GM18909 (cell line): ENCODE data around the gene C22orf15.

Source experiments
- ATAC-seq: cut with Tn5 transposase; IDR thresholded peaks from one replicate; pipeline ENCODE4 v1.9.1; 2021; ENCODE audit warnings: mild to moderate bottlenecking; ENCODE audit not compliant: unreplicated experiment, poor library complexity

The C22orf15 gene

DNA sequence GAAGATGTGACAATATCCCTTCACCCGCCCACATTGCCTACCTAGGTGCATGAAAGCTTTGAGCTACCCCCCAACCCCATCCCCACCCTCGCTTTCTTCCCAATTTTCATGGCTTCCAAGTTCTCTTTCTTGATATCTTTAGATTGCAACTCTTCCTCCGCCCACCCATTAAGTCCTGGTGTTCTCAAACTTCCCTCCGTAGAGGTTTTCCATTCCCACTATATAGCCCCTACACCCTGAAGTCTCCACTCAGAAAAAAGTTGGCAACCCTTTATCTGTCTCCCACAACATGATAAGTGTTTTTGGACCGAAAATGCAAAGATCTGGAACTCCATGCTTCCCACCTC is 12.4 kb upstream of the C22orf15 start:
- ATAC-seq: no peak

DNA sequence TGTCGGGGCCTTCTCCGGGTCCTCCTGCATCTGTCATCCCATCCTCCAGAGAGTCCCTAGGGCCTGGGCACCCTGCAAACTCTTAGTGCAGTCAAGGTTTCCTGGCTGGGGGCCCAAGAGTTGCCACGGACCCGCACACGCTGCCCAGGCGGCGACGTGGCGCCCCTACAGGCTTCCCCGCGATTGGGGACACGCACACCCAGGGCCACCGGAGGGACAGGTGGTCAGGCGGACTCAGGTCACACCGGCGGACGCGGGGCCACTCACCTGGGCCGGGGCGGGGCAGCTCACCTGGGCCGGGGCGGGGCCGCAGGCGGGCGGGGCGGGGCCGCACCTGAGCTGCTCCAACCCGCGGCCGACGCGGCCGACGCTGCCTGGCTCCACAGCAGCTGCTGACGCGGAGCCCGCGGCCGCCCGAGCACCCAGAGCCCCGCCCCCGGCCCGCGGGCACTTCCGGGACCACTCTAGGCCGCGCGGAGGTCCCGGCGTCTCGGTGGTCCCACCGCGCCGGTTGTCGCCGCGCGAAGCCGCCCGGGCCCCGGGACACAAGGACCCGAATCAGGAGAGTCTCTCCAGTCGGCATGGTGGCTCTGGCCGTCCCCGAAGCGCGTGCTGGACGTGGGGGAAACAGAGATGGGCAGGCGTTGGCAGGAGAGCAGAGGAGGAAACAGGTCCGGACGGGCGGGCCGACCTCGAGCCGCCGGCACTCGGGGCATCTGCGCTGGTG is 11.9 kb upstream of the C22orf15 start, which contains the start of gene ZNF70:
ZNF70 (minus strand) TSS at position 399 of the 727 bp plus-strand sequence. CDS start 5,972 bp downstream, outside the sequence.
- ATAC-seq: peak; percentile 68

DNA sequence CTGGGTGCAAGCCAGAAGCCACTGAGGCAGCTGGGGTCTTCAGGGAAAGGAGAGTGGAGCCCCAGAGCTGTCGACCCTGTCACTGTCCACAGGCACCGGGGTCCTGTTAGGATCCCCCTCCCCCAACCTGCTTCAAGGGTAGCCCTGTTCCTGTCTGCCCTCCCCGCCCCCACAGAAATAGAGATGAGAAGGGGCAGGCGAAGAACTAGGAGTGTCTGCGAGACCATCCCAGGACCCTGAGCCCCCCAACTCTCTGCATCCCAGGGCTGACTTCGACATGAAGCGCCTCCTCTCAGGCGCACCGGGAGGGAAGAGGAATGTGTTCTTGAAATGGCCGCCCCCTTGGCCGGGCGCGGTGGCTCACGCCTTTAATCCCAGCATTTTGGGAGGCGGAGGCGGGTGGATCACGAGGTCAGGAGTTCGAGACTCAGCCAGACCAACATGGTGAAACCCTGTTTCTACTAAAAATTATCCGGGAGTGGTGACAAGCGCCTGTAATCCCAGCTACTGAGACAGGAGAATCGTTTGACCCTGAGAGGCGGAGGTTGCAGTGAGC is 11.3 kb upstream of the C22orf15 start:
- ATAC-seq: no peak

DNA sequence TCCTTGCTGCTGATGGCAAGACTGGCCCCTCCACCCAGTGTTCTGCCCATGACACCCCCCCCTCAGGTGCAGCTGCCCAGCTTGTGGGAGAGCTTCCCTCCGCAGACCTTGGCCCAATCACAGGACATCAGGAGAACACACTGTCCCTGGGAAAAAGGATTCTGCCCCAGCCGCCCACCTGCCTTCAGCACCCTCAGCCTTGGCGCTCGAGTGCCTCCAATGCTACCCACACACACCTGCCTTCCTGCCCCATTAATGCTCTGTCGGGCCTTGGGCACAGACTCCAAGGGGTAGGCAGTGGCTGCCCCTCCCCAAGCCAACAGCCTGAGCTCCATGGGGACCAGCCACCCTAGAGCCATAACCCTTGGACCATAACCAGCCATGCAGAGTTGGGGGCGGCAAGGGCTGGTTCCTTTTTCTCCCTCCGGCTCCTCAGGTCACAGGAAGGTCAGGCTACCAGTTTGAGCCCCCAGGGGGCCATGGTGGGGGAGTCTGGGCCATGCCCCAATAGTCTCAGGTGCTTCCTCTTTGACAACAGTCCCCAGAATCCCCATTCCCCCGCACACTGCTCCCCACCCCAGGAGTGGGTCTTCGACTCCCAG is 10.6 kb upstream of the C22orf15 start:
- peak; percentile 37 for ATAC-seq

DNA sequence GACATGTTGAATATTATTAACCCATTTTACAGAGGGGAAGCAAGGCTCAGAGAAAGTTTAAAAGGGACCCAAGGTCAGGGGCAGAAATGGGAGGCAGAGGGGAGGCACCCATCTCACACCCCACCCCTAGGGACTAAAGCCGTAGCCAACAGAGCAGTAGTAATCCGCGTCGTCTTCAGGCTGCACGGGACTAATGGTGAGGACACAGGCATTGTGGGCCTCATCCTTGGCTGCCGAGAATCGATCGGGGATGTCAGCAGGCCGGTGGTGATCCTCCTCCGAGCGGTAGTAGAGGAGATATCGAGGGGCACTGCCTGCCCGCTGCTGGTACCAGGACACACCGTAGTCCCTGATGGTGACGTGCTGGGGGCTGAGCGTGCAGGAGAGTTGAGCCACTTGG is 10.0 kb upstream of the C22orf15 start:
- peak; percentile 20 for ATAC-seq

DNA sequence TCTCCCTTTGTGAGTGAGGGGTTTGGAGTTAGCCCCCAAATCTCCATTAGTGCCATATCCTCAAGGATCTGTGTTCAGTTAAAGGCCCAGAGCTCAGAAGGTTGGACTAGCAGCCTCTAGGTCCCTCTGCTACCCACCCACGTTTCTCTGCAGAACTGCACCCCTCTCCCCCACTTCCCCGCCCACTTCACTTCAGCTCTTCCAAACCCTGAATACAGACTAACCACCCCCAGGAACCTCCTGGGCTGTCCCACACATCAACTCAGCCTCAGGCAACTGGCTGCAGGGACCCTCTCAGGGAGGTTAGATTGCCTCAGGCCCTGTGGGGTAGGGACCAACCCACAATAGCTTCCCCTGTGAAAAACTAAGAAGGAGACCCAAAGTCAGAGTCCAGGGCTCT is 9.4 kb upstream of the C22orf15 start:
- no peak for ATAC-seq

DNA sequence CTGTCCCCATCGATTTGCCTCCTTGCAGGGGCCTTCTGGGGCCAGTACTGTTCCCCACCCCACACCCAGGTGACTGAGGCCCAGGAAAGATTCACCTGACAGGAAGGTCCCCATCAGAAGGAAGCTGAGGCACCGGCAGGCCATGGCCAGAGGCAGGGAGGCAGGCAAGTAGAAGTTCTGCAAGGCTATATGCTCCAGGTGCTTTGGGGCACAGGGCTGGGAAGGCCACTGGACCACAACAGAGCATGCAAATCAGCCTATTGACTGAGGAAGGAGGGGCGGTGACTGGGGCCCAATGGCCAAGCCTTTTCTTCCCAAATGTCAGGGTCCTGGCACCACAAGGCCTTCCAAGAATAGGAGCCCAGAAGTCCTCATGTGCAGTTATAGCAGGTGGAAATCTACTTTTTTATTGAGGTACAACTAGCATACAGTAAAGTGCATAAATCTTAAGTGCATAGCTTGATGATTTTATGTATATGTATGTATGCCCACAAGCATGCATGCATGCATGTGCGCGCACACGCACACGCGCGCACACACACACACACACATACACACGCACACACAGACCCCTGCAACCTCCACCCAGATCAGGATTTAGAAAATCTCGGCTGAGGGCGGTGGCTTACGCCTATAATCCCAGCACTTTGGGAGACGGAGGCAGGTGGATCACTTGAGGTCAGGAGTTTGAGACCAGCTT is 8.4 kb upstream of the C22orf15 start, which contains the start of gene VPREB3:
VPREB3 (minus strand) TSS at position 206 of the 700 bp plus-strand sequence; CDS start at position 144, 62 bp downstream.
- no peak for ATAC-seq

DNA sequence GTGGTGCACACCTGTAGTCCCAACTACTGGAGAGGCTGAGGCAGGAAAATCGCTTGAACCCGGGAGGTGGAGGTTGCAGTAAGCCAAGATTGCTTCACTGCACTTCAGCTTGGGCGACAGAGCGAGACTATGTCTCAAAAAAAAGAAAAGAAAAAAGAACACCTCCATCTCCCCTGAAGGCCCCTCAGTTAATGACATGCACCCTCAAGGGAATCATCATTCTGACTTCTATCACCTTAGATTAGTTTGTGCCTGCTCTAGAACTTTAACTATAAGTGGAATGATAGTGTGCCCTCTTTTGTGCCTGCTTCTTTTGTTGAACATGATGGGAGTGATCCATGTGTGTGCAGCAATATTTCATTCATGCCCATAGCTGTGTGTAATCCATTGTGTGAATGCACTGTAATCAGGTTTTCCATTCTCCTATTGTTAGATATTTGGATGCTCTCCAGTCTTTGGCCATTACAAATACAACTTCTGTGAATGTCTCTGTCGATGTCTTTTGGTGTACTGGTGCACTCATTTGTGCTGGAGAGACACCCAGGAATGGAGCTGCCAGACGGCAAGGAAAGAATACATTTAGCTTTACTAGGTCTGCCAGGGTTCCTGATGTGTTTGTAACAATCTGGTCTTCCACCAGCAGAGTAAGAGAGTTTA is 7.7 kb upstream of the C22orf15 start:
- no peak for ATAC-seq

DNA sequence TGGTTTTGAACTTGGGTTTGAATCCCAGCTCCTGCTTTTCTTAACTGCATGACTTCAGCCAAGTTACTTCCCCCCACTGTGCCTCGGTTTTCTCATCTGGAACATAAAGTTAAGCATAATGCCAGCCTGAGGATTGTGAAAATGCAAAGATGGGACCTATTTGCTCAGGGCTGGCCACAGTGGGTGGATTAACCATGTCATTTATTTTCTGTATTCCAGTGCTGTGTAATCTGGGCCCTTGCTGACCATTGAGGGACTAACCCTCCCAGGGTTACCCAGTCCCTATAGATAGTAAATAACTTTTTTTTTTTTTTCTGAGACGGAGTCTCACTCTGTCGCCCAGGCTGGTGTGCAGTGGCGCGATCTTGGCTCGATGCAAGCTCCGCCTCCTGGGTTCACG is 7.1 kb upstream of the C22orf15 start:
- no peak for ATAC-seq

DNA sequence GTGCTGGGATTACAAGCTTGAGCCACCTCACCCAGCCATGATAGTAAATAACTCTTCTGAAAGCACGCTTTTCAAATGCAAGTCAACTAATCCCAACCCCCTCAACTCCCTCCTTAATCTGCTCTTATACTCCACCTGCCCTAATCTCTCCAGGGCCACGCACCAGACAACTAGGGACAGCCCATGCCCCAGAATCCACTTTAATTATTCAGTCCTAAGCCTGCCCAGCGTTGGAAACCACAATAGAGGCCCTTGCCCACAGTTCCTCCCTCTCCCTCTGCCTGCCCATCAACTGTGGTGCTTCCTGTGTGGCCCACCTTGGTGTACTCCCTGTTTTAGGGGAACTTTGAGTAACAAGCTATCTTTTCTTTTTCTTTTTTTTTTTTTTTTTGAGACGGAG is 5.9 kb upstream of the C22orf15 start:
- ATAC-seq: no peak

DNA sequence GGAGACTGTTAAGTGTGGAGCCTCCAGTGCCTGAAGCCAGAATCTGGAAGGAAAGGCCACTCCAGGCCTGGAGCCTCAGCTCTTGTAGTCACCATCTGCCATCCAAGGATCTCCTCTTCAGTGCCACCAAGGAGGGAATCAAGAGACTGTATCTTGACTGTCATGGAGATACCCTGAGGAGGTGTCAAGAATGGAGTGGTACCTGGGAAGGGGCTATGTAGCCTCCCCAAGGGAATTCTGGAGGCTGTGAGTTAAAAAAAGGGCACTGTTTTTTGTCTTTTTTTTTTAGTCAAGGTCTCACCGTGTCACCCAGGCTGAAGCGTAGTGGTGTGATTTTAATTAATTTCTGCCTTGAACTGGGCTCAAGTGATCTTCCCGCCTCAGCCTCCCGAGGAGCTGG is 3.2 kb upstream of the C22orf15 start:
- no peak for ATAC-seq

DNA sequence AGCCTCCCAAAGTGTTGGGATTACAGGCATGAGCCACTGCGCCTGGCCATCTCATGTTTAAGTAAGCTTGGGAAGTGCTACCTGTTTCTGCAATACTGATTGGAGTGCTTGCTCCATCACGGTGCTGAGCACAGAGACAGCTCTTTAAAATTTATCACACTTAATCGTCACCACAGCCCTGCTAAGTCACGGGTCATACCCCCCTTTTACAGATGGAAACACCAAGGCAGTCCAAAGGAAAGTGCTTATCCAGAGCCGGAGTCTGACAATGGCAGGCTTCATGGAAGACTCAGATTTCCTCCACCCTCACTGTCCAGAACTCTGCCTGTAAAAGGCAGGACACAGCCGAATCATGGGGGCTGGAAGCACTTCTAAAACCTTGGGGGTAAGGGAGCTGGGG is 2.7 kb upstream of the C22orf15 start:
- ATAC-seq: no peak

DNA sequence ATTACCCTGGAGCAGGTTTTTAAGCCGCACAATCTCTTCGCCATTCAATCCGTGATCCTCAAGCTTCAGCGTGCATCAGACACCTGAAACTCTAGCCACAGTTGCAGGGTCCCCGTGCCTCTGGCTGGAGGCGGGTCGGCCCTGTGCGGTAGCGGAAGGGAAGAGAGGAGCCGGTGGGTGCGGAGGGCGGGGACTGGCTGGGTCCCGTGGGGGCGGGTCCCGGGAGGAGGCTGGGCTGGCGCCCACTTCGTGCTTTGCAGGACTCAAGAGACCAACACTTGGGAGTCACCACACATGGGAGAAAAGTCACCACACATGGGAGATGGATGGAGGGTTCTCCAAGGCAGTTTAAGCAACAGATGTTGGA is 772 bp downstream of the C22orf15 start:
- no peak for ATAC-seq

DNA sequence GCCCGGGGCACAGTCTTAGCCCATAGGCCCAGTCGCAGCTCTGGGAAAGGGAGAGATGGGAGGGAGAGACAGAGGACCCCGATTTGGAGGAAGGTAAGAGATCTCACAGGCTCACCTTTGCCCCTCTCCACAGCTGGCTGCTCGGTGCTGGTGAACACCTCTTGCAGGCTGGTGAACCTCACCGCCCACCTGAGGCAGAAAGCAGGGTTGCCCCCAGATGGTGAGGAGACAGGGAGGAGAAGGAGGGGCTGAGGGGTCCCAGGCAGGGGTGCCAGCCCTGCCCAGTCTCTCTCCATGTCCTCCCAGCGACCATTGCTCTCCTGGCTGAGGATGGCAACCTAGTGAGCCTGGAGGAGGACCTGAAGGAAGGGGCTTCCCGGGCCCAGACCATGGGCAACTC is 1.2 kb downstream of the C22orf15 start:
- ATAC-seq: no peak

DNA sequence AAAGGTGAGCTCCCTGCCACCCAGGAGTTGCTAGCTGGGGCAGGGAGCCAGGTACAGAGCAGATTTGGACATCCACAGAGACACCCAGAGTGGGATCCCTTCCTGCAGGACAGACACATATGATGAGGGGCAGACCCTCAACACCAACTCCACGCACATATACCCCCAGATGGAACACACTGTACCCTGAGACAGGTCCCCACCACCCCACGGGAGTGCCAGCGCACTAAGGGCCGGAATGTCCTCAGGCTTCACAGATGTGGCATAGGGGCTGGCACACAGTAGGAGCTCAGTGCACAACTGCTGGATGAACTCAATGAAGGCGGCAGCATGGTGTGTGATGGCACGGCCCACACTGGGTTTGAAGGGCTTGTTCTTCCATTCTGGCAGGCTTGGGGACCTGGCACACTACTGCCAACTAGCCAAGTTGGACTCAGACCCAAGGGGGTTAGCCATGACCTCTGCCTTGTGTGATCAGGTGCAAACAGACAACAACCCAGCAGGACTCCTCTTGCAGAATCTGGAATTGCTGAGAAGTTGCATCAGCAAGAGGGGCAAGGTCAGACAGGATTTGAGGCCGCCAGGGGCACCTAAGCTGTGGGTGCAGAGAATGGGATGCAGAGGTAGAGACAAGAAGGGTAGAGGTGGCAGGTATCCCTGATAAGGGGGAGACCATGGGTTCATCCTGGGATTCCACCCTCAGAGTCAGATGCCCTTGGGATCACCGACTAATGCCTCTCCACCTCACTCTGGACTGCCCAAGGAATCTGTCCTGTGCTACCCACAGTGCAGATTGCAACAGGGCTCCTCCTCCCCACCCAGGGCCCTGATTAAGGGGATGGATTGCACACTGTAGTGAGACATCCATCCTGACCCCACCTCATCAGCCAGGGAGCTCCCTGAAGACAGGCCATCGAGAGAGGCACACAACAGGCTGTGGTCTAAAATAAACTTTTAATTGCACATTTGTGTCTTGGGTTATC is 2.4 kb downstream of the C22orf15 start:
- no peak for ATAC-seq

DNA sequence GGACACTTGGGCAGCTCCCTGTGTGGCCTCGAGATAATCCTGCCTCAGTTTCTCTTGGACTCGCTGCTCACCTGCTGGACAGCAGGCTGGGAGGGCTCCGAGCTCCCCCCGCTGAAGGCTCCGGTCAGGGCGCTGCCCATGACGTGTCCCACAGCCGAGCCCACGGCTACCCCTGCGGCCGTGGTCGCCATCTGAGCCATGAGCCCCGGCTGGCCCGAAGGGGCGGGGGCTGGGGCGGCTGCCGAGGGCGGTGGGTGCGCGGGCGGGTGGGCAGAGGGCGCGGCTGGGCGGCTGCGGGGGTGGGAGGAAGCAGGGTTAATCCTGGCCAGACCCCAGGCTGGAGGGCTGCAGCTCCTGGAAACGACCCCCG is 4.5 kb downstream of the C22orf15 start:
- no peak for ATAC-seq

DNA sequence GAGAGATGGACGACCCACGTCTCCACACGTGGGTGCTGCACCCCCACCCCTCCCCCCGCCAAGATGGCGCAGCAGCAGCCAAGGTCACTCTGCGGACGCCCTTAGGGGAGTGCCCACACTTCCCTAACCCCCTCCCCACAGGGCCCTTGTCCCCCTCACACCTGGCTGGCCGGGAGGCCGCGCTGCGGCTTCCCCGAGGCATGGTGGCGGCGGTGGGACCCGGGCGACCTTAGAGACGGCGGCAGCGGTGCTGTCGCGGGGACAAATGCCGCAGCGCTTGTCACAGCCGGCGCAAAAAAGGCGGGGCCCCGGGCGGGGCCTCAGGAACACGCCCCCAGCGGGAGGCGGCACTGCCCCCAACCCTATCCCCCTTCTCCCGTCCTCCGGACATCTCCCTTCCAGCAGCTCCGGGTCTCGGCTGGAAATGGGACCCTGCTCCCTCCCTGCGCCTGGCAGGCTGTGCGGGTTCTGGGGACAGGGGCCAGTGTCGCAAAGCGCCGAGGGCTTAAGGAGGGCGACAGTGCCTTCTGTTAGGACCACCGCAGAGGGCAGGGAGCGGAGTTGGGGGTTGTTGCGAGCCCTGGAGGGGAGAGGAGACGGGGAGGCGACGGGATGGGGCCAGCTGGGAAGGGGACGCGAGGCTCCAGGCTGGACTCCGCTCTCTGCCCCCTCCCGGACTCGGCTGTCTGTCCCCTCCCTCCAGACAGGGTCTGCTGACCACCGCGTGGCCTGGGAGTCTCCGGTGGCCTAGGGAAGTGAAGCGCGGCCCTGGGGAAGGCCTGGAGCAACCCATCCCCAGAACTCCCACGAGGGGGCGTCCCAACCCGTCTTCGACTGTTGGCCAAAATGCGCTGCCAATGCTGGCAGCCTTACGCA is 5.1 kb downstream of the C22orf15 start, which contains the start of gene CHCHD10:
CHCHD10 (minus strand) TSS at position 300 of the 876 bp plus-strand sequence; CDS start at position 202, 98 bp downstream.
- no peak for ATAC-seq

DNA sequence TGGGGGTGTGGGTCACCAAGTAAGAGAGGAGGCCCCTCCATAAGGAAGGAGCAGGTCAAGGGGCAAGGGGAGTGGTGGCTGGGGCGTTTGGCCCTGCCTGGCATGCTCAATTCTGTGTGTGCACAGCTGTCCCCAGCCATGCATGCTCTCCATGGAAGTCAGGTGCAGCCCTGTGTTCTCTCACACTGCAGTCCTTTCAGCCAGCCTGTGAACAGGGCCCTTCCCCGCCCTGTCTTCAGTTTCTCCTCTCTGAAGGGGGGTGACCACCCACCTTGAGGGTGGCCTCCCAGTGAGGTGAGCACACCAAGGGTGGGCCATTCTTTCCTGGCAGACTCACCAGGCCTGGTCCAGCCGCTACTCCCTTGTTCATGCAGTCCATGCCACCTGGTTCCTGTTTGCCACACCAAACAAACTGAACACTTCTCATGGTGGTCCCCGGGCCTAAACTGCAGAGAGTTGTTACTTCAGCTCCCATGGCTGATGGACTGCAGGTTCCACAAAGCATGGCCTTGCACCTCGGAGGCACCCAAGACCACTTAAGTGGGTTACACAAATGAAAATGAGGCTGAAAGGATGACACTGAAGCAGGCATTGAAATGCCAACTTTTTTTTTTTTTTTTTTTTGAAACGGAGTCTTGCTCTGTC is 6.7 kb downstream of the C22orf15 start:
- ATAC-seq: no peak
